AG04449 (cell line): ENCODE data around the gene AHR.

Experiments used
- CTCF ChIA-PET: fragments of 350-600 bp; formaldehyde crosslinking; extraction: SDS; loops from one replicate; lab custom pipeline; 2021; ENCODE audit warnings: antibody characterized with exemption; lab: Yijun Ruan, JAX
- POLR2A ChIA-PET: fragments of 400-600, 350-600 bp; formaldehyde crosslinking; extraction: SDS; loops from one replicate; lab custom pipeline; 2020; ENCODE audit warnings: antibody characterized with exemption, inconsistent platforms; lab: Yijun Ruan, JAX
- DNase-seq: peaks from one replicate; pipeline ENCODE4 v3.0.0-alpha.2; 2010; ENCODE audit warnings: low read depth, low spot score
- H3K4me3 ChIP-seq: 2 replicates; pipeline ENCODE4 v1.5.1; 2011; ENCODE audit warnings: low read depth, mild to moderate bottlenecking, control low read depth, low read length
- CTCF ChIP-seq: IDR thresholded peaks from one replicate; pipeline ENCODE4 v1.5.1; 2011; ENCODE audit warnings: mild to moderate bottlenecking, moderate library complexity, low read length, control low read depth, inconsistent platforms; ENCODE audit not compliant: insufficient read depth; ENCODE audit errors: missing control alignments

Gene AHR

GRCh38 chr7:17365775-17366174 lies 67.3 kb downstream of the AHR start:
- ChIA-PET CTCF (no interaction called here), POLR2A (no interaction called here)
- H3K4me3 ChIP-seq = no peak overlapping the region
- TF ChIP-seq CTCF = no peak
- DNase-seq = no peak

DNA sequence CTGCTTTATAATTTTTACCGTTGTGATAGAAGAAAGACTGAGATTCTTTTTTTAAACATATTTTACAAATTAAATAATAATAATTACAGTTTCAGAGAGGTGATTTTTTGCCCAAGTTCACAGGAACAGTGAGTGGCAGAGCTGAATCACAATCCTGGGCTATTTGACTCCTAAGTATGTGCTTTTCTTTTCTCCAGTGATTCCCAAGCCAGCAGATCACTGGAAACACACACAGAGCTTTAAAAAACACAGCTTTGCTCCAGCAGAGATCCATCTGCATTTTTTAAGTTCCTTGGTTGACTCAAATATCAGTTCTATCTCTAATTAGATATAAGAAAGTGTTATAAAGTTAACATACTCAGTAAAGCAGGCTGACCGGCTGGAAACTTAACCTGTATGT lies 69.0 kb downstream of the AHR start:
- no peak for TF ChIP-seq CTCF
- H3K4me3 ChIP-seq = no peak overlapping the region
- ChIA-PET POLR2A (no interaction called here), CTCF (interaction anchor here (1.0 kb wide), 1 partner anchor 385 kb away, joined by 3 read pairs; no protein-coding TSS in a partner anchor)
- DNase-seq = peak; percentile 14

GRCh38 chr7:17368856-17369524 lies 70.5 kb downstream of the AHR start:
- no peak overlapping the region for H3K4me3 ChIP-seq
- TF ChIP-seq CTCF = no peak
- ChIA-PET POLR2A (no interaction called here), CTCF (interaction anchor here (1.4 to 1.5 kb wide), 2 partner anchors 12 to 387 kb away, joined by 3 to 5 read pairs; no protein-coding TSS in a partner anchor)
- DNase-seq = no peak

DNA sequence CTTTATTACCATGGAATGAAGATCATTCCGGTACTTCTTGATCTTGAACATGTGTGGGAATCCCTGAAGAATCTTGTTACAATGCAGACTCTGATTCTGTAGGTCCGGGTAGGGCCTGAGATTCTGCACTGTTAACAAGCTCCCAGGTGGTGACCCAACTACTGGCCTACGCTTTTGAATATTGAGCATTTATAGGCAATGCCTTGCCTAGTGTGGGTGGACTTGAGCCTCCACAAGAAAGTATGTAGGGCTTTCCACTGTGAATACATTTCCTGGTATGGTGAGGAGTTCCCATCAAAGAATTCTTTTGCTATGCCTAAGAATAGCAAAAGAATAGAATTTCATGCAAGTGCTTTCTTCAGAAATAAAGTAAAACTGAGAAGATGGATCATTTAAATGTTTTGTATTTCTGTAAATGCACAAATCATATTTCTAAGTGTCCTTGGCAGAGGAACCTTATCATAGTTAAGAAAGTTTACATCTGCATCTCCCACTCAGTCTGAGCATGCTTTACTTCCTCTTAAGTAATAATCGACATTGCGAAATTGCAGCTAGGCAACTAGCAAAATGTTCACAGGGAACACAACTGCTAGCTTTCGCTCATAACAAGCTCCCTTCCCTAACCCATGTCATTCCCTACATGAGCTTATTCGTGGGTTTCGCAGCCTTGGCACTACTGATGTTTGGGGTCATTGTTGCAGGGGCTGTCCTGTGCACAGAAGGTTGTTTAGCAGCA lies 71.4 kb downstream of the AHR start:
- CTCF ChIA-PET = interaction anchor here (0.7 to 1.5 kb wide), 4 partner anchors 8 to 388 kb away, joined by 3 to 5 read pairs (median 3); no protein-coding TSS in a partner anchor
- H3K4me3 ChIP-seq = no peak overlapping the region
- TF ChIP-seq CTCF = no peak
- peak; percentile 73 for DNase-seq
- POLR2A ChIA-PET = no interaction called here

- DNase-seq = no peak
- CTCF ChIA-PET = interaction anchor here (0.7 to 1.4 kb wide), 2 partner anchors 9 to 30 kb away, joined by 3 read pairs; no protein-coding TSS in a partner anchor
Measured at GRCh38 chr7:17370901-17371585, 72.6 kb downstream of the AHR start.

More at GRCh38 chr7:17370901-17371585, 72.6 kb downstream of the AHR start:
- POLR2A ChIA-PET = no interaction called here
- no peak overlapping the region for H3K4me3 ChIP-seq
- no peak for TF ChIP-seq CTCF
